SK-N-SH (cell line): Measurements from ENCODE around the gene C1QTNF5. TPM values are rescaled to one million over a fixed set of nuclear protein-coding genes. Genes with fewer than 3 reads are reported as not detected.
A peak's percentile ranks its signal among the peaks of the same experiment; 100 is the strongest.

Source experiments
- CTCF ChIA-PET: fragments of 300-600, 350-600 bp; formaldehyde crosslinking; extraction: SDS; loops from one replicate; lab custom pipeline; 2021; lab: Yijun Ruan, JAX
- POLR2A ChIA-PET: fragments of 350-600 bp; sonication (Branson Sonifier 250); formaldehyde crosslinking; extraction: SDS; loops from one replicate; lab custom pipeline; 2020; ENCODE audit warnings: antibody characterized with exemption, inconsistent platforms; lab: Yijun Ruan, JAX
- DNase-seq: peaks from one replicate; pipeline ENCODE4 v3.0.0; 2012
- H2AFZ ChIP-seq: fragments of 200-600 bp; sonication (generic); 2 replicates; pipeline ENCODE4 v1.8.1; 2016; ENCODE audit warnings: antibody characterized with exemption, mild to moderate bottlenecking, low read depth
- H3F3A ChIP-seq: fragments of 200-600 bp; sonication (generic); replicated peaks from 2 replicates; pipeline ENCODE3; 2016; ENCODE audit warnings: antibody characterized with exemption, mild to moderate bottlenecking; ENCODE audit not compliant: insufficient read depth
- H3K27ac ChIP-seq, 2 experiments: fragments of 200-500 bp in 1 of 2; fragments of 200-600 bp in 1 of 2; sonication (Bioruptor generic) in 1 of 2; sonication (generic), shearing (Covaris generic) in 1 of 2; 2 replicates each; pipeline versions ENCODE4 v1.5.1 to v1.6.1; 2014 to 2016; ENCODE audit warnings: low read depth in 2 of 2, inconsistent platforms in 1 of 2, low read length in 1 of 2, mild to moderate bottlenecking in 1 of 2, mixed read lengths in 1 of 2
- H3K27me3 ChIP-seq: fragments of 200-600 bp; sonication (generic), shearing (Covaris generic); 2 replicates; pipeline ENCODE4 v1.6.1; 2016; ENCODE audit warnings: mixed run types; ENCODE audit not compliant: insufficient read depth
- H3K36me3 ChIP-seq, 2 experiments: fragments of 200-500 bp in 1 of 2; fragments of 200-600 bp in 1 of 2; sonication (Bioruptor generic) in 1 of 2; sonication (generic) in 1 of 2; replicated peaks in 1 of 2; 2 replicates each; pipeline versions ENCODE3 to v1.5.1; 2014 to 2016; ENCODE audit warnings: low read length in 1 of 2, mild to moderate bottlenecking in 1 of 2; ENCODE audit not compliant: insufficient read depth in 2 of 2, control insufficient read depth in 1 of 2
- H3K4me1 ChIP-seq, 2 experiments: fragments of 200-500 bp in 1 of 2; fragments of 200-600 bp in 1 of 2; sonication (Bioruptor generic) in 1 of 2; sonication (generic), shearing (Covaris generic) in 1 of 2; 2 replicates each; pipeline versions ENCODE4 v1.5.1 to v1.6.1; 2014 to 2016; ENCODE audit warnings: low read depth in 1 of 2, low read length in 1 of 2, mixed run types in 1 of 2; ENCODE audit not compliant: insufficient read depth in 2 of 2, control insufficient read depth in 1 of 2
- H3K4me2 ChIP-seq: fragments of 200-600 bp; sonication (generic), shearing (Covaris generic); 2 replicates; pipeline ENCODE4 v1.6.1; 2017; ENCODE audit warnings: mixed run types
- H3K4me3 ChIP-seq, 2 experiments: fragments of 200-500 bp in 1 of 2; fragments of 200-600 bp in 1 of 2; sonication (Bioruptor generic) in 1 of 2; sonication (generic), shearing (Covaris generic) in 1 of 2; 2 replicates each; pipeline versions ENCODE4 v1.5.1 to v1.8.1; 2014 to 2016; ENCODE audit warnings: low read depth in 2 of 2, inconsistent platforms in 1 of 2, low read length in 1 of 2, mild to moderate bottlenecking in 1 of 2, mixed read lengths in 1 of 2, moderate library complexity in 1 of 2
- H3K79me2 ChIP-seq: fragments of 200-600 bp; sonication (generic); 2 replicates; pipeline ENCODE4 v1.8.1; 2017; ENCODE audit warnings: mild to moderate bottlenecking; ENCODE audit not compliant: insufficient read depth
- H3K9ac ChIP-seq: fragments of 200-600 bp; sonication (generic); 2 replicates; pipeline ENCODE4 v1.6.1; 2017; ENCODE audit warnings: mixed run types
- H3K9me2 ChIP-seq: fragments of 200-600 bp; sonication (generic); 2 replicates; pipeline ENCODE4 v1.6.1; 2017; ENCODE audit warnings: mixed run types
- H3K9me3 ChIP-seq: fragments of 200-600 bp; sonication (generic); 2 replicates; pipeline ENCODE4 v1.6.1; 2017; ENCODE audit warnings: mixed run types, mild to moderate bottlenecking, moderate library complexity
- H4K20me1 ChIP-seq: fragments of 200-600 bp; sonication (generic); 2 replicates; pipeline ENCODE4 v1.6.1; 2017; ENCODE audit warnings: mild to moderate bottlenecking, mixed run types; ENCODE audit not compliant: insufficient read depth
- CHD2 ChIP-seq: fragments of 150-350 bp; IDR thresholded peaks from 2 replicates; pipeline ENCODE4 v1.6.1; 2018; ENCODE audit warnings: low read length; ENCODE audit not compliant: partially characterized antibody
- CTCF ChIP-seq: fragments of 200-600 bp; sonication (generic); IDR thresholded peaks from 2 replicates; pipeline ENCODE4 v1.6.1; 2017; ENCODE audit warnings: antibody characterized with exemption, mild to moderate bottlenecking, moderate library complexity
- EZH2phosphoT487 ChIP-seq: fragments of 200-600 bp; sonication (generic); IDR thresholded peaks from 2 replicates; pipeline ENCODE4 v1.6.1; 2017; ENCODE audit warnings: low read depth, mixed run types, mild to moderate bottlenecking, antibody characterized with exemption, moderate library complexity, borderline replicate concordance
- FOSL2 ChIP-seq: IDR thresholded peaks from 2 replicates; pipeline ENCODE4 v1.4.0; 2012; ENCODE audit warnings: low read depth, mild to moderate bottlenecking, moderate library complexity, borderline replicate concordance
- GABPA ChIP-seq: IDR thresholded peaks from 2 replicates; pipeline ENCODE4 v1.4.0; 2012; ENCODE audit warnings: low read depth, mild to moderate bottlenecking
- MAX ChIP-seq: IDR thresholded peaks from 2 replicates; pipeline ENCODE4 v1.4.0; 2012; ENCODE audit warnings: low read depth
- MXI1 ChIP-seq: IDR thresholded peaks from 2 replicates; pipeline ENCODE4 v1.6.1; 2012; ENCODE audit warnings: mild to moderate bottlenecking, low read depth, low read length, improper control_type of control experiment
- NFIC ChIP-seq: IDR thresholded peaks from 2 replicates; pipeline ENCODE4 v1.4.0; 2012; ENCODE audit warnings: borderline replicate concordance
- PBX3 ChIP-seq: IDR thresholded peaks from 2 replicates; pipeline ENCODE4; 2012
- RAD21 ChIP-seq: IDR thresholded peaks from 2 replicates; pipeline ENCODE4 v1.6.1; 2012; ENCODE audit warnings: mild to moderate bottlenecking, low read length
- RCOR1 ChIP-seq: fragments of 150-350 bp; IDR thresholded peaks from 2 replicates; pipeline ENCODE4 v1.6.1; 2017; ENCODE audit warnings: antibody characterized with exemption, low read length
- RFX5 ChIP-seq: IDR thresholded peaks from 2 replicates; pipeline ENCODE4 v1.6.1; 2012; ENCODE audit warnings: mild to moderate bottlenecking, improper control_type of control experiment, low read length
- SIN3A ChIP-seq: IDR thresholded peaks from 2 replicates; pipeline ENCODE4 v1.6.1; 2012; ENCODE audit warnings: low read depth, mild to moderate bottlenecking, low read length, moderate library complexity, borderline replicate concordance
- SMC3 ChIP-seq: IDR thresholded peaks from 2 replicates; pipeline ENCODE4 v1.6.1; 2012; ENCODE audit warnings: low read depth, low read length, improper control_type of control experiment
- USF1 ChIP-seq: IDR thresholded peaks from 2 replicates; pipeline ENCODE4 v1.4.0; 2012; ENCODE audit warnings: low read depth, borderline replicate concordance
- USF2 ChIP-seq: fragments of 150-350 bp; IDR thresholded peaks from 2 replicates; pipeline ENCODE4 v1.6.1; 2017; ENCODE audit warnings: antibody characterized with exemption, low read length, low read depth, borderline replicate concordance
- WGBS: methylation state at CpG from one replicate; pipeline ENCODE4 v1.1.6; 2017; ENCODE audit warnings: low lambda C conversion rate; 5-methylcytosine and 5-hydroxymethylcytosine counted together
- polyA plus RNA-seq, 3 experiments: library from polyadenylated mRNA; depleted of rRNA; stranded (reverse); fragments of >200 nt; gene quantifications; 2 replicates each; pipeline ENCODE4 v1.2.3, GENCODE V29; 2012

C1QTNF5 gene
- polyA plus RNA-seq, 1 of the 3 experiments (the other 2 are of a cell fraction): 0.71 TPM

- peak; percentile 96 for DNase-seq
- POLR2A ChIA-PET: interaction anchor here (1.2 kb wide), 1 partner anchor 41 kb away, joined by 3 read pairs; the partner anchor contains the start of gene THY1
These were observed 40.7 kb upstream of the C1QTNF5 start, which contains the start of gene USP2 for GRCh38 chr11:119381181-119381988. USP2 (minus strand) TSS chr11:119381690; CDS start chr11:119373480, 8,210 bp downstream.

More at GRCh38 chr11:119381181-119381988, 40.7 kb upstream of the C1QTNF5 start, which contains the start of gene USP2:
- Histone ChIP-seq H3K79me2 (no peaks in the 10 kb centered on the region), H3K4me1 (peaks cover 4 to 42% of the 10 kb centered on the region in 2 experiments; a peak in 3 of 4 replicates), H3K9me2 (no peaks in the 10 kb centered on the region), H3K4me2 (peak within 1 kb of the TSS; percentile 94), H3K9me3 (no peaks in the 10 kb centered on the region), H3K36me3 (no peaks in the 10 kb centered on the region), H3K27me3 (no peaks in the 10 kb centered on the region), H2AFZ (peak within 1 kb of the TSS; percentile 83), H3K4me3 (peak within 1 kb of the TSS; percentile 57 to 62), H3K27ac (peak within 1 kb of the TSS in 1 of 2 experiments; percentile 31; a peak in 1 of 4 replicates), H4K20me1 (no peaks in the 10 kb centered on the region), H3K9ac (peak within 1 kb of the TSS; percentile 37; the same call in 1 of the 2 replicates), H3F3A (no peaks in the 10 kb centered on the region)
- 3% methylated on average over 30 of the region's 54 CpGs for WGBS
- TF ChIP-seq GABPA (no peak), CTCF (peak; percentile 83), PBX3 (peak; percentile 4; the same call in 1 of the 2 replicates), FOSL2 (0 out of 2 replicates have a peak, but pooled peaks have one; percentile 6), SMC3 (peak; percentile 63), RCOR1 (0 out of 2 replicates have a peak, but pooled peaks have one; percentile 13), EZH2phosphoT487 (no peak), RAD21 (peak; percentile 70), SIN3A (peak; percentile 98), USF1 (peak; percentile 70; the same call in 1 of the 2 replicates), MAX (peak; percentile 100), CHD2 (no peak), NFIC (no peak), MXI1 (peak; percentile 100), RFX5 (peak; percentile 92), USF2 (0 out of 2 replicates have a peak, but pooled peaks have one; percentile 51)
- CTCF ChIA-PET: interaction anchor here (0.7 to 22.5 kb wide), 34 partner anchors 9 to 727 kb away, joined by 3 to 390 read pairs (median 5); partner anchors contain the start of gene C1QTNF5
